ENCODE data around the gene MC3R.
"Not testable (repeated sequence)": the region's sequence is repeated elsewhere in the genome, so short reads cannot be mapped to it uniquely, and the experiment has no call there.

The MC3R gene

GRCh38 chr20:56215115-56215514, 33.4 kb upstream of the MC3R start:
- Histone ChIP-seq H3K4me2 (no peak overlapping the region), H3K9ac (no peak overlapping the region), H3K27me3 (no peaks in the 10 kb centered on the region), H3K27ac (no peak overlapping the region), H3K4me1 (no peaks in the 10 kb centered on the region), H3K4me3 (no peak overlapping the region), H3K36me3 (no peaks in the 10 kb centered on the region), H4K20me1 (no peaks in the 10 kb centered on the region), H3K9me3 (peaks cover 11% of the 10 kb centered on the region)
- TF ChIP-seq Cebpa-rat (IDR thresholded peaks at IDR 0.05): no peak

GRCh38 chr20:56217829-56218228, 30.7 kb upstream of the MC3R start:
- no peaks in the 10 kb centered on the region for H3K36me3 ChIP-seq
- H3K27me3 ChIP-seq: no peaks in the 10 kb centered on the region
- H3K4me2 ChIP-seq: no peak overlapping the region
- no peak for TF ChIP-seq Cebpa-rat (IDR thresholded peaks at IDR 0.05)
- no peak overlapping the region for H3K27ac ChIP-seq
- H3K9me3 ChIP-seq: peaks cover 17% of the 10 kb centered on the region
- no peaks in the 10 kb centered on the region for H4K20me1 ChIP-seq
- H3K9ac ChIP-seq: no peak overlapping the region
- H3K4me1 ChIP-seq: no peaks in the 10 kb centered on the region
- H3K4me3 ChIP-seq: no peak overlapping the region

GRCh38 chr20:56221186-56221585, 27.3 kb upstream of the MC3R start:
- H3K36me3 ChIP-seq, H3K4me3 ChIP-seq, H3K4me2 ChIP-seq, H3K27me3 ChIP-seq, H3K9ac ChIP-seq, H4K20me1 ChIP-seq, H3K4me1 ChIP-seq, H3K27ac ChIP-seq: not testable (repeated sequence)
- peaks cover 17% of the 10 kb centered on the region for H3K9me3 ChIP-seq

- no peaks in the 10 kb centered on the region for H3K36me3 ChIP-seq
- peaks cover 17% of the 10 kb centered on the region for H3K9me3 ChIP-seq
- H3K9ac ChIP-seq: no peak overlapping the region
- H4K20me1 ChIP-seq: no peaks in the 10 kb centered on the region
- no peak overlapping the region for H3K27ac ChIP-seq
- H3K4me3 ChIP-seq: no peak overlapping the region
- no peaks in the 10 kb centered on the region for H3K27me3 ChIP-seq
- no peak overlapping the region for H3K4me2 ChIP-seq
- TF ChIP-seq Cebpa-rat (IDR thresholded peaks at IDR 0.05): no peak
- no peaks in the 10 kb centered on the region for H3K4me1 ChIP-seq
Measured at GRCh38 chr20:56222201-56222600, 26.3 kb upstream of the MC3R start.

- H3K4me1 ChIP-seq: no peaks in the 10 kb centered on the region
- peaks cover 17% of the 10 kb centered on the region for H3K9me3 ChIP-seq
- H3K4me3 ChIP-seq: no peak overlapping the region
- H3K27ac ChIP-seq: no peak overlapping the region
- no peaks in the 10 kb centered on the region for H4K20me1 ChIP-seq
- H3K27me3 ChIP-seq: no peaks in the 10 kb centered on the region
- no peak overlapping the region for H3K4me2 ChIP-seq
- no peak overlapping the region for H3K9ac ChIP-seq
- TF ChIP-seq Cebpa-rat (IDR thresholded peaks at IDR 0.05): no peak
- no peaks in the 10 kb centered on the region for H3K36me3 ChIP-seq
Measured at GRCh38 chr20:56222945-56223344, 25.6 kb upstream of the MC3R start.

- no peak overlapping the region for H3K4me2 ChIP-seq
- no peak overlapping the region for H3K9ac ChIP-seq
- H3K27ac ChIP-seq: no peak overlapping the region
- H3K36me3 ChIP-seq: no peaks in the 10 kb centered on the region
- no peaks in the 10 kb centered on the region for H3K4me1 ChIP-seq
- no peak overlapping the region for H3K4me3 ChIP-seq
- H3K27me3 ChIP-seq: no peaks in the 10 kb centered on the region
- peaks cover 17% of the 10 kb centered on the region for H3K9me3 ChIP-seq
- H4K20me1 ChIP-seq: no peaks in the 10 kb centered on the region
- TF ChIP-seq Cebpa-rat (IDR thresholded peaks at IDR 0.05): no peak
Measured at GRCh38 chr20:56223352-56223751, 25.2 kb upstream of the MC3R start.

GRCh38 chr20:56228021-56228420, 20.5 kb upstream of the MC3R start:
- TF ChIP-seq Cebpa-rat (IDR thresholded peaks at IDR 0.05): no peak
- no peak overlapping the region for H3K9ac ChIP-seq
- no peaks in the 10 kb centered on the region for H3K36me3 ChIP-seq
- H3K27ac ChIP-seq: no peak overlapping the region
- no peak overlapping the region for H3K4me2 ChIP-seq
- H3K4me1 ChIP-seq: no peaks in the 10 kb centered on the region
- no peaks in the 10 kb centered on the region for H3K27me3 ChIP-seq
- H3K4me3 ChIP-seq: no peak overlapping the region
- H4K20me1 ChIP-seq: no peaks in the 10 kb centered on the region
- no peaks in the 10 kb centered on the region; the same call in 1 of the 2 replicates for H3K9me3 ChIP-seq

- no peaks in the 10 kb centered on the region for H4K20me1 ChIP-seq
- peaks cover 11% of the 10 kb centered on the region for H3K9me3 ChIP-seq
- no peak overlapping the region for H3K4me2 ChIP-seq
- H3K27ac ChIP-seq: no peak overlapping the region
- no peaks in the 10 kb centered on the region for H3K4me1 ChIP-seq
- no peaks in the 10 kb centered on the region for H3K36me3 ChIP-seq
- no peak overlapping the region for H3K4me3 ChIP-seq
- H3K27me3 ChIP-seq: no peaks in the 10 kb centered on the region
- no peak for TF ChIP-seq Cebpa-rat (IDR thresholded peaks at IDR 0.05)
- H3K9ac ChIP-seq: no peak overlapping the region
Measured at GRCh38 chr20:56229812-56230211, 18.7 kb upstream of the MC3R start.

GRCh38 chr20:56234110-56234509, 14.4 kb upstream of the MC3R start:
- no peaks in the 10 kb centered on the region for H3K4me1 ChIP-seq
- no peak overlapping the region for H3K27ac ChIP-seq
- no peak overlapping the region for H3K4me3 ChIP-seq
- no peaks in the 10 kb centered on the region for H3K27me3 ChIP-seq
- H3K4me2 ChIP-seq: no peak overlapping the region
- no peaks in the 10 kb centered on the region for H4K20me1 ChIP-seq
- no peaks in the 10 kb centered on the region for H3K36me3 ChIP-seq
- no peak overlapping the region for H3K9ac ChIP-seq
- peaks cover 24% of the 10 kb centered on the region for H3K9me3 ChIP-seq
- no peak for TF ChIP-seq Cebpa-rat (IDR thresholded peaks at IDR 0.05)

- Histone ChIP-seq H3K9ac (no peak overlapping the region), H3K27ac (no peak overlapping the region), H4K20me1 (no peaks in the 10 kb centered on the region), H3K27me3 (no peaks in the 10 kb centered on the region), H3K4me1 (no peaks in the 10 kb centered on the region), H3K36me3 (no peaks in the 10 kb centered on the region), H3K4me3 (no peak overlapping the region), H3K4me2 (no peak overlapping the region), H3K9me3 (peaks cover 24% of the 10 kb centered on the region)
- TF ChIP-seq Cebpa-rat (IDR thresholded peaks at IDR 0.05): no peak
Measured at GRCh38 chr20:56237335-56237734, 11.2 kb upstream of the MC3R start.

- H3K27me3 ChIP-seq: no peaks in the 10 kb centered on the region
- H4K20me1 ChIP-seq: no peaks in the 10 kb centered on the region
- H3K9ac ChIP-seq: no peak overlapping the region
- no peak overlapping the region for H3K4me3 ChIP-seq
- TF ChIP-seq Cebpa-rat (IDR thresholded peaks at IDR 0.05): no peak
- H3K4me2 ChIP-seq: no peak overlapping the region
- no peaks in the 10 kb centered on the region for H3K36me3 ChIP-seq
- H3K27ac ChIP-seq: no peak overlapping the region
- H3K9me3 ChIP-seq: no peaks in the 10 kb centered on the region
- no peaks in the 10 kb centered on the region for H3K4me1 ChIP-seq
Measured at GRCh38 chr20:56244259-56244658, 4.3 kb upstream of the MC3R start.

Measured in BLaER1 (cell line).